HG03108 (cell line): ENCODE results near the gene ARHGAP25.

Experiments used
- ATAC-seq: cut with Tn5 transposase; IDR thresholded peaks from one replicate; pipeline ENCODE4 v1.9.1; 2021; ENCODE audit warnings: moderate library complexity; ENCODE audit not compliant: unreplicated experiment

ARHGAP25 gene

GRCh38 chr2:68717305-68717661, 17.3 kb upstream of the ARHGAP25 start:
- no peak for ATAC-seq

- no peak for ATAC-seq
Observed at GRCh38 chr2:68719912-68720311, 14.7 kb upstream of the ARHGAP25 start.

- ATAC-seq: no peak
Observed at GRCh38 chr2:68720665-68721064, 13.9 kb upstream of the ARHGAP25 start.

- ATAC-seq: peak; percentile 76
Observed at GRCh38 chr2:68721482-68722101, 13.0 kb upstream of the ARHGAP25 start.

GRCh38 chr2:68722712-68723111, 11.9 kb upstream of the ARHGAP25 start:
- ATAC-seq: no peak

- no peak for ATAC-seq
Observed at GRCh38 chr2:68723181-68723580, 11.4 kb upstream of the ARHGAP25 start.

- ATAC-seq: no peak
Observed at GRCh38 chr2:68726100-68726499, 8.5 kb upstream of the ARHGAP25 start.

GRCh38 chr2:68726608-68727367, 7.8 kb upstream of the ARHGAP25 start:
- peak; percentile 91 for ATAC-seq

GRCh38 chr2:68727683-68728375, 6.8 kb upstream of the ARHGAP25 start:
- no peak for ATAC-seq

- ATAC-seq: no peak
Observed at GRCh38 chr2:68730828-68731227, 3.8 kb upstream of the ARHGAP25 start.

- no peak for ATAC-seq
Observed at GRCh38 chr2:68732036-68732932, 2.3 kb upstream of the ARHGAP25 start.

GRCh38 chr2:68733365-68733764, 1.2 kb upstream of the ARHGAP25 start:
- ATAC-seq: no peak

GRCh38 chr2:68734176-68734575, 435 bp upstream of the ARHGAP25 start:
- ATAC-seq: no peak

GRCh38 chr2:68736086-68736485, 1.5 kb downstream of the ARHGAP25 start:
- ATAC-seq: no peak

GRCh38 chr2:68737711-68738110, 3.1 kb downstream of the ARHGAP25 start:
- no peak for ATAC-seq

- no peak for ATAC-seq
Observed at GRCh38 chr2:68738906-68739594, 4.4 kb downstream of the ARHGAP25 start.

- no peak for ATAC-seq
Observed at GRCh38 chr2:68739595-68740399, 5.2 kb downstream of the ARHGAP25 start.

- no peak for ATAC-seq
Observed at GRCh38 chr2:68740400-68740914, 5.8 kb downstream of the ARHGAP25 start.

GRCh38 chr2:68741238-68741637, 6.6 kb downstream of the ARHGAP25 start:
- ATAC-seq: no peak
